NCI-H2107 (cell line): ENCODE data around the gene SRCIN1.

ENCODE experiments used
- DNase-seq: peaks from one replicate; lab custom pipeline; 2025; lab: John Stamatoyannopoulos, UW

The SRCIN1 gene

GRCh38 chr17:38578229-38579082, 27.3 kb downstream of the SRCIN1 start:
- no peak for DNase-seq

GRCh38 chr17:38577645-38578173, 28.0 kb downstream of the SRCIN1 start:
- no peak for DNase-seq

GRCh38 chr17:38577244-38577643, 28.5 kb downstream of the SRCIN1 start:
- DNase-seq, result no peak

- DNase-seq, result no peak
These were observed 30.0 kb downstream of the SRCIN1 start for GRCh38 chr17:38575781-38576180.

GRCh38 chr17:38574712-38575111, 31.0 kb downstream of the SRCIN1 start:
- DNase-seq, result no peak

- DNase-seq, result peak; percentile 71
These were observed 32.9 kb downstream of the SRCIN1 start for GRCh38 chr17:38572669-38573365.

- DNase-seq, result no peak
These were observed 33.7 kb downstream of the SRCIN1 start for GRCh38 chr17:38571833-38572668.

GRCh38 chr17:38569701-38570512, 35.8 kb downstream of the SRCIN1 start:
- no peak for DNase-seq

- DNase-seq, result no peak
These were observed 36.8 kb downstream of the SRCIN1 start for GRCh38 chr17:38568845-38569510.

GRCh38 chr17:38568274-38568673, 37.5 kb downstream of the SRCIN1 start:
- DNase-seq, result no peak

- DNase-seq, result no peak
These were observed 38.4 kb downstream of the SRCIN1 start for GRCh38 chr17:38567350-38567749.

GRCh38 chr17:38566666-38567031, 39.1 kb downstream of the SRCIN1 start:
- DNase-seq, result no peak

GRCh38 chr17:38565853-38566665, 39.7 kb downstream of the SRCIN1 start:
- DNase-seq, result no peak

- no peak for DNase-seq
These were observed 40.9 kb downstream of the SRCIN1 start for GRCh38 chr17:38564869-38565268.

GRCh38 chr17:38564254-38564837, 41.4 kb downstream of the SRCIN1 start:
- no peak for DNase-seq

GRCh38 chr17:38563362-38564253, 42.1 kb downstream of the SRCIN1 start:
- DNase-seq, result no peak

- DNase-seq, result no peak
These were observed 42.8 kb downstream of the SRCIN1 start for GRCh38 chr17:38562903-38563302.

- DNase-seq, result no peak
These were observed 43.6 kb downstream of the SRCIN1 start for GRCh38 chr17:38562215-38562569.
